Tibial artery (tissue), 4 donors: ENCODE results near the gene IL10RA.

Experiments used
- DNase-seq, 2 donors: peaks; one replicate each; pipeline ENCODE4 v3.0.0-alpha.2; 2019
- H3K27ac ChIP-seq, 2 donors: fragments of 200-600 bp; sonication (generic) in 1 of 2; 1 replicate in 1 of 2; 2 replicates in 1 of 2; pipeline ENCODE4 v1.5.1; 2018 to 2019; ENCODE audit warnings: mild to moderate bottlenecking in 1 of 2
- H3K27me3 ChIP-seq, 2 donors: fragments of 200-600 bp; sonication (generic) in 1 of 2; one replicate each; pipeline versions ENCODE4 v1.5.1 to v1.6.0; 2016 to 2019
- H3K36me3 ChIP-seq, 3 donors: fragments of 200-600 bp; sonication (generic) in 2 of 3; one replicate each; pipeline ENCODE4 v1.5.1; 2016 to 2019; ENCODE audit warnings: mild to moderate bottlenecking in 2 of 3
- H3K4me1 ChIP-seq, 4 donors: fragments of 200-600 bp; sonication (generic) in 2 of 4; 1 replicate in 3 of 4; 2 replicates in 1 of 4; pipeline ENCODE4 v1.5.1; 2016 to 2019
- H3K4me3 ChIP-seq, 2 donors: fragments of 200-600 bp; sonication (generic) in 1 of 2; 1 replicate in 1 of 2; 2 replicates in 1 of 2; pipeline ENCODE4 v1.5.1; 2018 to 2019; ENCODE audit warnings: mild to moderate bottlenecking in 2 of 2
- H3K9me3 ChIP-seq, 3 donors: fragments of 200-600 bp; sonication (generic) in 1 of 3; one replicate each; pipeline ENCODE4 v1.5.1; 2016 to 2019
- intact Hi-C: fragments of 100-400 bp; cut with DNase I; formaldehyde crosslinking; loops from one replicate; pipeline ENCODE4 v1.15.0; 2023; ENCODE audit warnings: low total_unique reads
- TF ChIP-seq, protein P1 (sequence below), 2 experiments: fragments of 200-600 bp in 1 of 2; fragments of 450-650 bp in 1 of 2; IDR thresholded peaks; one replicate each; pipeline ENCODE4 v1.5.1; 2017 to 2019; ENCODE audit warnings: antibody characterized with exemption in 2 of 2, mild to moderate bottlenecking in 1 of 2, moderate library complexity in 1 of 2

Gene IL10RA

GRCh38 chr11:118000067-118000849 lies 14.1 kb downstream of the IL10RA start:
- no peaks in the 10 kb centered on the region for H3K27me3 ChIP-seq
- H3K36me3 ChIP-seq, result peaks cover 3 to 34% (median 27%) of the 10 kb centered on the region in 3 donors
- intact Hi-C loops, result no loop called here
- no peak overlapping the region for H3K27ac ChIP-seq
- peak in 1 of 2 donors; percentile 19 for DNase-seq
- no peak overlapping the region for H3K4me3 ChIP-seq
- H3K4me1 ChIP-seq, result no peaks in the 10 kb centered on the region
- peaks cover 0 to 3% (median 0%) of the 10 kb centered on the region in 3 donors for H3K9me3 ChIP-seq
- TF ChIP-seq, protein P1, sequence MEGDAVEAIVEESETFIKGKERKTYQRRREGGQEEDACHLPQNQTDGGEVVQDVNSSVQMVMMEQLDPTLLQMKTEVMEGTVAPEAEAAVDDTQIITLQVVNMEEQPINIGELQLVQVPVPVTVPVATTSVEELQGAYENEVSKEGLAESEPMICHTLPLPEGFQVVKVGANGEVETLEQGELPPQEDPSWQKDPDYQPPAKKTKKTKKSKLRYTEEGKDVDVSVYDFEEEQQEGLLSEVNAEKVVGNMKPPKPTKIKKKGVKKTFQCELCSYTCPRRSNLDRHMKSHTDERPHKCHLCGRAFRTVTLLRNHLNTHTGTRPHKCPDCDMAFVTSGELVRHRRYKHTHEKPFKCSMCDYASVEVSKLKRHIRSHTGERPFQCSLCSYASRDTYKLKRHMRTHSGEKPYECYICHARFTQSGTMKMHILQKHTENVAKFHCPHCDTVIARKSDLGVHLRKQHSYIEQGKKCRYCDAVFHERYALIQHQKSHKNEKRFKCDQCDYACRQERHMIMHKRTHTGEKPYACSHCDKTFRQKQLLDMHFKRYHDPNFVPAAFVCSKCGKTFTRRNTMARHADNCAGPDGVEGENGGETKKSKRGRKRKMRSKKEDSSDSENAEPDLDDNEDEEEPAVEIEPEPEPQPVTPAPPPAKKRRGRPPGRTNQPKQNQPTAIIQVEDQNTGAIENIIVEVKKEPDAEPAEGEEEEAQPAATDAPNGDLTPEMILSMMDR (IDR thresholded peaks at IDR 0.05), result no peak

GRCh38 chr11:118000850-118001228 lies 14.6 kb downstream of the IL10RA start:
- no peak overlapping the region for H3K4me3 ChIP-seq
- H3K4me1 ChIP-seq, result no peaks in the 10 kb centered on the region
- H3K9me3 ChIP-seq, result peaks cover 0 to 3% (median 0%) of the 10 kb centered on the region in 3 donors
- H3K27me3 ChIP-seq, result no peaks in the 10 kb centered on the region
- TF ChIP-seq, protein P1 (IDR thresholded peaks at IDR 0.05), result no peak
- peaks cover 0 to 28% (median 21%) of the 10 kb centered on the region in 3 donors for H3K36me3 ChIP-seq
- intact Hi-C loops, result no loop called here
- no peak for DNase-seq
- H3K27ac ChIP-seq, result no peak overlapping the region

GRCh38 chr11:118001494-118001971 lies 15.3 kb downstream of the IL10RA start:
- H3K27me3 ChIP-seq, result no peaks in the 10 kb centered on the region
- H3K27ac ChIP-seq, result no peak overlapping the region
- TF ChIP-seq, protein P1 (IDR thresholded peaks at IDR 0.05), result no peak
- H3K4me1 ChIP-seq, result no peaks in the 10 kb centered on the region
- intact Hi-C loops, result no loop called here
- peaks cover 0 to 3% (median 0%) of the 10 kb centered on the region in 3 donors for H3K9me3 ChIP-seq
- no peak for DNase-seq
- no peak overlapping the region for H3K4me3 ChIP-seq
- peaks cover 0 to 21% (median 14%) of the 10 kb centered on the region in 3 donors for H3K36me3 ChIP-seq

DNA sequence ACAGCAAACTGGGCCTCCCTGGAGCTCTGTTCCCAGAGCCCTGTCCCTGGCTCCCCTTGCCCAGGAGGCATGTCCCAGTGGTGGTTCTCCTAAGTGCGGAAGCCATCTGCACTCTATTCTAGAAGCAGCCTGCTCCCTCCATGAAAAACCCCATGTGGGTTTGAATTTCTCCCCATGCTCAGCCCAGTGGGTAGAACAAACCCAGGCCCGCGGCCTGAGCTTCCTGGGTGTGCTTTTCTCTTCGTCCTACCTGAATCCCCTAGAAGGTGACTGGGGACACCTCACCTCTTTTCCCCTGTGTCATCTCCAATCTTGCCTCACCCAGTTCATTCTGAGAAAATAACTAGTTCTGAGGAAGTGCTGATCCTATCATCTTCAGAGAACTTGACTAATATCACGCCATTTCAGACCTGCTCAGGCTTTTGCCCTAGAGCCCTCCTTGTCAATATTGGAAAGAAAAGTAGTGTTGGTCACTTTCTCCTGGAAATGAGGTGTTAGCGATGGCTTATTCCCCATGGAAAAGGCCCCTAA lies 15.9 kb downstream of the IL10RA start:
- TF ChIP-seq, protein P1 (IDR thresholded peaks at IDR 0.05), result no peak
- no peak for DNase-seq
- intact Hi-C loops, result no loop called here

GRCh38 chr11:118002541-118003423 lies 16.6 kb downstream of the IL10RA start:
- H3K27me3 ChIP-seq, result no peaks in the 10 kb centered on the region
- H3K36me3 ChIP-seq, result peaks cover 0 to 9% (median 8%) of the 10 kb centered on the region in 3 donors
- H3K27ac ChIP-seq, result no peak overlapping the region
- H3K4me3 ChIP-seq, result no peak overlapping the region
- H3K9me3 ChIP-seq, result peaks cover 0 to 3% (median 0%) of the 10 kb centered on the region in 3 donors
- intact Hi-C loops, result no loop called here
- DNase-seq, result no peak
- no peaks in the 10 kb centered on the region for H3K4me1 ChIP-seq
- TF ChIP-seq, protein P1 (IDR thresholded peaks at IDR 0.05), result no peak

More for the DNA sequence above, 15.9 kb downstream of the IL10RA start:
- H3K4me1 ChIP-seq, result no peaks in the 10 kb centered on the region
- H3K9me3 ChIP-seq, result peaks cover 0 to 3% (median 0%) of the 10 kb centered on the region in 3 donors
- H3K4me3 ChIP-seq, result no peak overlapping the region
- H3K36me3 ChIP-seq, result peaks cover 0 to 16% (median 9%) of the 10 kb centered on the region in 3 donors
- no peak overlapping the region for H3K27ac ChIP-seq
- H3K27me3 ChIP-seq, result no peaks in the 10 kb centered on the region
